MM.1S (cell line): Measurements from ENCODE around the gene CKLF.

ENCODE experiments used
- DNase-seq: peaks from one replicate; pipeline ENCODE4 v3.0.0-alpha.2; 2015
- H2AFZ ChIP-seq: fragments of 300-600 bp; sonication (generic); 2 replicates; pipeline ENCODE4 v1.6.0; 2016; ENCODE audit warnings: antibody characterized with exemption, low read length
- H3F3A ChIP-seq: fragments of 300-600 bp; sonication (generic); 2 replicates; pipeline ENCODE4 v1.6.1; 2016; ENCODE audit warnings: mild to moderate bottlenecking, antibody characterized with exemption, low read length, moderate library complexity, mixed read lengths; ENCODE audit not compliant: insufficient read depth
- H3K27ac ChIP-seq: fragments of 300-600 bp; sonication (generic); 2 replicates; pipeline ENCODE4 v1.5.1; 2016; ENCODE audit warnings: mild to moderate bottlenecking, low read length
- H3K27me3 ChIP-seq: fragments of 300-600 bp; sonication (generic); replicated peaks from 2 replicates; pipeline ENCODE4 v1.6.0; 2016; ENCODE audit warnings: low read length; ENCODE audit not compliant: insufficient read depth
- H3K36me3 ChIP-seq: fragments of 300-600 bp; sonication (generic); replicated peaks from 2 replicates; pipeline ENCODE4 v1.6.1; 2016; ENCODE audit warnings: mild to moderate bottlenecking, low read length, mixed read lengths; ENCODE audit not compliant: insufficient read depth
- H3K4me1 ChIP-seq: fragments of 300-600 bp; sonication (generic); 2 replicates; pipeline ENCODE4 v1.6.1; 2016; ENCODE audit warnings: low read length, mixed read lengths
- H3K4me2 ChIP-seq: fragments of 300-600 bp; sonication (generic); 2 replicates; pipeline ENCODE4 v1.6.0; 2016; ENCODE audit warnings: low read depth, low read length
- H3K4me3 ChIP-seq: fragments of 300-600 bp; sonication (generic); 2 replicates; pipeline ENCODE4 v1.5.1; 2016; ENCODE audit warnings: low read length, mixed read lengths
- H3K79me2 ChIP-seq: fragments of 300-600 bp; sonication (generic); 2 replicates; pipeline ENCODE4 v1.6.1; 2016; ENCODE audit warnings: mixed run types, low read length, mixed read lengths
- H3K9ac ChIP-seq: fragments of 300-600 bp; sonication (generic); 2 replicates; pipeline ENCODE4 v1.6.1; 2016; ENCODE audit warnings: low read length, mixed read lengths
- H3K9me2 ChIP-seq: fragments of 300-600 bp; sonication (generic); replicated peaks from 2 replicates; pipeline ENCODE4 v1.6.1; 2016; ENCODE audit warnings: mild to moderate bottlenecking, low read length, mixed read lengths; ENCODE audit not compliant: insufficient read depth
- H3K9me3 ChIP-seq: fragments of 300-600 bp; sonication (generic); replicated peaks from 2 replicates; pipeline ENCODE4 v1.6.1; 2016; ENCODE audit warnings: mild to moderate bottlenecking, low read length, mixed read lengths; ENCODE audit not compliant: insufficient read depth
- H4K20me1 ChIP-seq: fragments of 300-600 bp; sonication (generic); 2 replicates; pipeline ENCODE4 v1.6.1; 2016; ENCODE audit warnings: mild to moderate bottlenecking, low read length, moderate library complexity, mixed read lengths; ENCODE audit not compliant: insufficient read depth
- CTCF ChIP-seq: fragments of 300-600 bp; sonication (generic); IDR thresholded peaks from 2 replicates; pipeline ENCODE4 v1.5.1; 2016; ENCODE audit warnings: antibody characterized with exemption, low read length, mixed read lengths
- EZH2 ChIP-seq: fragments of 300-600 bp; sonication (generic); optimal IDR thresholded peaks from 2 replicates; pipeline ENCODE3; 2017; ENCODE audit warnings: low read depth, mild to moderate bottlenecking, antibody characterized with exemption, low read length, mixed read lengths
- EZH2phosphoT487 ChIP-seq: fragments of 300-600 bp; sonication (generic); IDR thresholded peaks from 2 replicates; pipeline ENCODE4 v1.6.1; 2018; ENCODE audit warnings: antibody characterized with exemption, low read length

CKLF gene

GRCh38 chr16:66548068-66548467 lies 4.3 kb upstream of the CKLF start:
- Histone ChIP-seq H3K27me3 (no peaks in the 10 kb centered on the region), H3K9me2 (no peaks in the 10 kb centered on the region), H3K36me3 (no peaks in the 10 kb centered on the region), H3F3A (peaks cover 36% of the 10 kb centered on the region), H3K4me2 (no peak overlapping the region), H3K27ac (no peak overlapping the region), H4K20me1 (no peaks in the 10 kb centered on the region), H3K9me3 (no peaks in the 10 kb centered on the region), H3K79me2 (peaks cover 10% of the 10 kb centered on the region), H3K4me1 (peaks cover 26% of the 10 kb centered on the region), H3K9ac (no peak overlapping the region), H3K4me3 (no peak overlapping the region), H2AFZ (no peak overlapping the region)
- TF ChIP-seq EZH2 (no peak), EZH2phosphoT487 (no peak), CTCF (no peak)
- no peak for DNase-seq

GRCh38 chr16:66548868-66549267 lies 3.5 kb upstream of the CKLF start:
- no peaks in the 10 kb centered on the region for H4K20me1 ChIP-seq
- H3K4me2 ChIP-seq: peak overlapping the region; percentile 86
- H3K27ac ChIP-seq: peak overlapping the region; percentile 57; the same call in 1 of the 2 replicates
- no peaks in the 10 kb centered on the region for H3K27me3 ChIP-seq
- H3K79me2 ChIP-seq: peaks cover 15% of the 10 kb centered on the region
- peaks cover 33% of the 10 kb centered on the region for H3K4me1 ChIP-seq
- H3K36me3 ChIP-seq: no peaks in the 10 kb centered on the region
- H3K9ac ChIP-seq: peak overlapping the region; percentile 88; the same call in 1 of the 2 replicates
- TF ChIP-seq EZH2: no peak
- no peak for TF ChIP-seq EZH2phosphoT487
- TF ChIP-seq CTCF: no peak
- no peak overlapping the region for H2AFZ ChIP-seq
- H3K9me3 ChIP-seq: no peaks in the 10 kb centered on the region
- H3K9me2 ChIP-seq: no peaks in the 10 kb centered on the region
- peak overlapping the region; percentile 69 for H3K4me3 ChIP-seq
- DNase-seq: no peak
- H3F3A ChIP-seq: peaks cover 36% of the 10 kb centered on the region

- no peaks in the 10 kb centered on the region for H3K27me3 ChIP-seq
- H3K9ac ChIP-seq: peak within 1 kb of the TSS; percentile 88
- H4K20me1 ChIP-seq: no peaks in the 10 kb centered on the region
- H3K36me3 ChIP-seq: no peaks in the 10 kb centered on the region
- H2AFZ ChIP-seq: peak within 1 kb of the TSS; percentile 65
- H3K27ac ChIP-seq: peak within 1 kb of the TSS; percentile 81; the same call in 1 of the 2 replicates
- peaks cover 21% of the 10 kb centered on the region for H3K79me2 ChIP-seq
- peaks cover 36% of the 10 kb centered on the region for H3F3A ChIP-seq
- H3K9me3 ChIP-seq: no peaks in the 10 kb centered on the region
- DNase-seq: peak; percentile 65
- peaks cover 39% of the 10 kb centered on the region for H3K4me1 ChIP-seq
- H3K4me3 ChIP-seq: peak within 1 kb of the TSS; percentile 69
- TF ChIP-seq EZH2phosphoT487: no peak
- TF ChIP-seq EZH2: no peak
- TF ChIP-seq CTCF: peak; percentile 0; the same call in 1 of the 2 replicates
- H3K9me2 ChIP-seq: no peaks in the 10 kb centered on the region
- H3K4me2 ChIP-seq: peak within 1 kb of the TSS; percentile 86
Measured at GRCh38 chr16:66549284-66550131, 2.9 kb upstream of the CKLF start, which contains the start of gene TK2. Gene TK2 (minus strand): TSS chr16:66550122. CDS start chr16:66550061, 61 bp downstream.
